Hindlimb muscle (tissue), 1 donor: ENCODE results near the gene ZNF609. TPM values are rescaled to one million over a fixed set of nuclear protein-coding genes. Genes with fewer than 3 reads are reported as not detected.

Source experiments
- DNase-seq: peaks from one replicate; pipeline ENCODE4 v3.0.0-alpha.2; 2013
- polyA plus RNA-seq: library from polyadenylated mRNA; unstranded; fragments of 120-200 nt; gene quantifications from one replicate; pipeline ENCODE4 v1.2.1, GENCODE V29; 2013; ENCODE audit not compliant: insufficient read length

Gene ZNF609
- polyA plus RNA-seq, result 16.5 TPM

GRCh38 chr15:64460206-64460723, at the start of gene ZNF609:
Gene ZNF609, plus strand, starts transcription at chr15:64460578. Its CDS starts 38,842 bp downstream, at chr15:64499420.
- peak; percentile 94 for DNase-seq

GRCh38 chr15:64412216-64412615, 48.2 kb upstream of the ZNF609 start:
- no peak for DNase-seq

- DNase-seq, result no peak
Measured at GRCh38 chr15:64422697-64423096, 37.7 kb upstream of the ZNF609 start.

- DNase-seq, result no peak
Measured at GRCh38 chr15:64423970-64424369, 36.4 kb upstream of the ZNF609 start.

- no peak for DNase-seq
Measured at GRCh38 chr15:64425221-64425620, 35.2 kb upstream of the ZNF609 start.

- peak; percentile 26 for DNase-seq
Measured at GRCh38 chr15:64426845-64427465, 33.4 kb upstream of the ZNF609 start.

GRCh38 chr15:64429448-64429847, 30.9 kb upstream of the ZNF609 start:
- DNase-seq, result no peak

GRCh38 chr15:64430000-64430735, 30.2 kb upstream of the ZNF609 start:
- DNase-seq, result peak; percentile 57

GRCh38 chr15:64437982-64438381, 22.4 kb upstream of the ZNF609 start:
- no peak for DNase-seq

- DNase-seq, result no peak
Measured at GRCh38 chr15:64438653-64439447, 21.5 kb upstream of the ZNF609 start.

GRCh38 chr15:64441852-64442251, 18.5 kb upstream of the ZNF609 start:
- DNase-seq, result no peak

GRCh38 chr15:64443016-64443415, 17.4 kb upstream of the ZNF609 start:
- DNase-seq, result no peak

- no peak for DNase-seq
Measured at GRCh38 chr15:64443747-64444621, 16.4 kb upstream of the ZNF609 start.

- no peak for DNase-seq
Measured at GRCh38 chr15:64444836-64445235, 15.5 kb upstream of the ZNF609 start.

- no peak for DNase-seq
Measured at GRCh38 chr15:64447536-64448315, 12.7 kb upstream of the ZNF609 start.

GRCh38 chr15:64452988-64453688, 7.2 kb upstream of the ZNF609 start:
- DNase-seq, result no peak

GRCh38 chr15:64453689-64454037, 6.7 kb upstream of the ZNF609 start:
- DNase-seq, result no peak

GRCh38 chr15:64454282-64454681, 6.1 kb upstream of the ZNF609 start:
- no peak for DNase-seq

- DNase-seq, result peak; percentile 28
Measured at GRCh38 chr15:64455961-64456371, 4.4 kb upstream of the ZNF609 start.

GRCh38 chr15:64456634-64457108, 3.7 kb upstream of the ZNF609 start:
- DNase-seq, result no peak
